Measurements from ENCODE around the gene STPG2. TPM values are rescaled to one million over a fixed set of nuclear protein-coding genes. Genes with fewer than 3 reads are reported as not detected.

The STPG2 gene
- total and polyA plus RNA-seq, 4 donors, result 0.10 to 1.6 (median 0.27) TPM

- 69 to 77% methylated on average over 1 of the region's 1 CpG for WGBS, 2 donors
- no peak overlapping the region for H3K4me3 ChIP-seq
- DNase-seq, result no peak
- H3K27ac ChIP-seq (ENCODE audit: low read depth in 1 of 2, low read length in 1 of 2), result no peak overlapping the region
- no peak for ATAC-seq (ENCODE audit: insufficient read depth, low FRiP score)
- no peaks in the 10 kb centered on the region for H3K4me1 ChIP-seq (ENCODE audit: control insufficient read depth in 5 of 5, insufficient read depth in 5 of 5, low read length in 5 of 5)
- H3K9ac ChIP-seq (ENCODE audit: insufficient read depth in 1 of 2, low read length in 2 of 2), result no peak overlapping the region
- TF ChIP-seq, protein P1, sequence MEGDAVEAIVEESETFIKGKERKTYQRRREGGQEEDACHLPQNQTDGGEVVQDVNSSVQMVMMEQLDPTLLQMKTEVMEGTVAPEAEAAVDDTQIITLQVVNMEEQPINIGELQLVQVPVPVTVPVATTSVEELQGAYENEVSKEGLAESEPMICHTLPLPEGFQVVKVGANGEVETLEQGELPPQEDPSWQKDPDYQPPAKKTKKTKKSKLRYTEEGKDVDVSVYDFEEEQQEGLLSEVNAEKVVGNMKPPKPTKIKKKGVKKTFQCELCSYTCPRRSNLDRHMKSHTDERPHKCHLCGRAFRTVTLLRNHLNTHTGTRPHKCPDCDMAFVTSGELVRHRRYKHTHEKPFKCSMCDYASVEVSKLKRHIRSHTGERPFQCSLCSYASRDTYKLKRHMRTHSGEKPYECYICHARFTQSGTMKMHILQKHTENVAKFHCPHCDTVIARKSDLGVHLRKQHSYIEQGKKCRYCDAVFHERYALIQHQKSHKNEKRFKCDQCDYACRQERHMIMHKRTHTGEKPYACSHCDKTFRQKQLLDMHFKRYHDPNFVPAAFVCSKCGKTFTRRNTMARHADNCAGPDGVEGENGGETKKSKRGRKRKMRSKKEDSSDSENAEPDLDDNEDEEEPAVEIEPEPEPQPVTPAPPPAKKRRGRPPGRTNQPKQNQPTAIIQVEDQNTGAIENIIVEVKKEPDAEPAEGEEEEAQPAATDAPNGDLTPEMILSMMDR (IDR thresholded peaks at IDR 0.05; ENCODE audit: control extremely low read depth, extremely low read depth), result no peak
- H3K36me3 ChIP-seq (ENCODE audit: control insufficient read depth in 4 of 4, insufficient read depth in 4 of 4, low read length in 4 of 4), result no peaks in the 10 kb centered on the region
- H3K27me3 ChIP-seq (ENCODE audit: control insufficient read depth in 3 of 3, insufficient read depth in 3 of 3, low read length in 2 of 3), result no peaks in the 10 kb centered on the region
- peaks cover 0 to 3% (median 0%) of the 10 kb centered on the region in 4 donors for H3K9me3 ChIP-seq (ENCODE audit: control insufficient read depth in 4 of 4, insufficient read depth in 3 of 4, low read length in 3 of 4)
Measured at GRCh38 chr4:97819294-97819693, 324.0 kb downstream of the STPG2 start.

DNA sequence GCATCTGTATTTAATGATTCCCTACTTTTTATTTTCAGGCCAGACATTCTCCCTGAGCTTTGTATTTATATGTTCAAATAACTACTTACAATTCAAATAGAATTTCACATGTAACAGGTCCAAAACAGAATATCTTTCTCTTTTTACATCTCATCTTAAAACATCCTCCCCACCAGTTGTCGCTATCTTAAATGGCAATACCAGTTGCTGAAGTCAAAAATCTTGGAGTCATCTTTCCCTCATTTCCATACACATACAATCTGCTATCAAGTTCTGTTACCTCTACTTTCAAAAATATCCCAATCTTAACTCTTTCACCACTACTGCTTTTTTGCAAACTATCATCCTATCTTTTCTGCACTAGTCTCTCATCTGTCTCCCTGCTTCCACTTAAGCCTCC, 330.5 kb downstream of the STPG2 start:
- WGBS, 2 donors, result 92 to 95% methylated on average over 1 of the region's 1 CpG
- Histone ChIP-seq H3K4me1 (ENCODE audit: control insufficient read depth in 5 of 5, insufficient read depth in 5 of 5, low read length in 5 of 5) (no peaks in the 10 kb centered on the region), H3K9me3 (ENCODE audit: control insufficient read depth in 4 of 4, insufficient read depth in 3 of 4, low read length in 3 of 4) (no peaks in the 10 kb centered on the region), H3K9ac (ENCODE audit: insufficient read depth in 1 of 2, low read length in 2 of 2) (no peak overlapping the region), H3K4me3 (no peak overlapping the region), H3K36me3 (ENCODE audit: control insufficient read depth in 4 of 4, insufficient read depth in 4 of 4, low read length in 4 of 4) (no peaks in the 10 kb centered on the region), H3K27me3 (ENCODE audit: control insufficient read depth in 3 of 3, insufficient read depth in 3 of 3, low read length in 2 of 3) (no peaks in the 10 kb centered on the region), H3K27ac (ENCODE audit: low read depth in 1 of 2, low read length in 1 of 2) (no peak overlapping the region)
- ATAC-seq (ENCODE audit: insufficient read depth, low FRiP score), result no peak
- no peak for DNase-seq
- TF ChIP-seq, protein P1 (IDR thresholded peaks at IDR 0.05; ENCODE audit: control extremely low read depth, extremely low read depth), result no peak

- TF ChIP-seq, protein P1 (IDR thresholded peaks at IDR 0.05; ENCODE audit: control extremely low read depth, extremely low read depth), result no peak
- no peak overlapping the region for H3K27ac ChIP-seq (ENCODE audit: low read depth in 1 of 2, low read length in 1 of 2)
- H3K9me3 ChIP-seq (ENCODE audit: control insufficient read depth in 4 of 4, insufficient read depth in 3 of 4, low read length in 3 of 4), result peaks cover 0 to 5% (median 0%) of the 10 kb centered on the region in 4 donors
- DNase-seq, result no peak
- no peak for ATAC-seq (ENCODE audit: insufficient read depth, low FRiP score)
- 89 to 94% methylated on average over 3 of the region's 3 CpGs for WGBS, 2 donors
- no peaks in the 10 kb centered on the region for H3K4me1 ChIP-seq (ENCODE audit: control insufficient read depth in 5 of 5, insufficient read depth in 5 of 5, low read length in 5 of 5)
- H3K9ac ChIP-seq (ENCODE audit: insufficient read depth in 1 of 2, low read length in 2 of 2), result no peak overlapping the region
- no peaks in the 10 kb centered on the region for H3K36me3 ChIP-seq (ENCODE audit: control insufficient read depth in 4 of 4, insufficient read depth in 4 of 4, low read length in 4 of 4)
- H3K27me3 ChIP-seq (ENCODE audit: control insufficient read depth in 3 of 3, insufficient read depth in 3 of 3, low read length in 2 of 3), result no peaks in the 10 kb centered on the region
- H3K4me3 ChIP-seq, result no peak overlapping the region
Measured at GRCh38 chr4:97786306-97786920, 356.9 kb downstream of the STPG2 start.

GRCh38 chr4:97778174-97778573, 365.1 kb downstream of the STPG2 start:
- Histone ChIP-seq H3K27me3 (ENCODE audit: control insufficient read depth in 3 of 3, insufficient read depth in 3 of 3, low read length in 2 of 3) (no peaks in the 10 kb centered on the region), H3K4me1 (ENCODE audit: control insufficient read depth in 5 of 5, insufficient read depth in 5 of 5, low read length in 5 of 5) (no peaks in the 10 kb centered on the region), H3K36me3 (ENCODE audit: control insufficient read depth in 4 of 4, insufficient read depth in 4 of 4, low read length in 4 of 4) (no peaks in the 10 kb centered on the region), H3K9me3 (ENCODE audit: control insufficient read depth in 4 of 4, insufficient read depth in 3 of 4, low read length in 3 of 4) (peaks cover 0 to 5% (median 0%) of the 10 kb centered on the region in 4 donors), H3K9ac (ENCODE audit: insufficient read depth in 1 of 2, low read length in 2 of 2) (no peak overlapping the region), H3K4me3 (no peak overlapping the region), H3K27ac (ENCODE audit: low read depth in 1 of 2, low read length in 1 of 2) (no peak overlapping the region)
- DNase-seq (no peak), ATAC-seq (ENCODE audit: insufficient read depth, low FRiP score) (no peak)
- WGBS, 2 donors, result 87 to 94% methylated on average over 10 of the region's 10 CpGs
- TF ChIP-seq, protein P1 (IDR thresholded peaks at IDR 0.05; ENCODE audit: control extremely low read depth, extremely low read depth), result no peak
